Measurements from ENCODE around the gene RASA1.

DNA sequence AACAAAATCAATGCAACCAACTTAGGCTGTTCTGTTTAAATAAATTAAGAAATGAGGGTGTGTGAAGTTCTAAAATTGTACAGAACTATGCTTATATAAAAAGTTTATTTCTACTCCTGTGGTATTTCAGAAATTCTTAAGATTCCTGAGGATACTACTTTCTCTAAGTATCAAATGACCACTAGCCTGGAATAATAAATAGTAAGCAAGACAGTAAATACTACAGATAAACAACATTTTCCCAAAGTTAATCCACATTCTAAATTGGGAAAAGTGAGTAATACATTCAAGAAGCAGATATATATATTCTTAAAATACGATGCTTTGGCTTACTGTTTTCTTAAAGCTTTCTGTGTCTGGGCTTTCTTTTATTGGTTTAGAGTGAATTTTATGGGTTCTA, 115.5 kb downstream of the RASA1 start:
- TF ChIP-seq, protein P1, sequence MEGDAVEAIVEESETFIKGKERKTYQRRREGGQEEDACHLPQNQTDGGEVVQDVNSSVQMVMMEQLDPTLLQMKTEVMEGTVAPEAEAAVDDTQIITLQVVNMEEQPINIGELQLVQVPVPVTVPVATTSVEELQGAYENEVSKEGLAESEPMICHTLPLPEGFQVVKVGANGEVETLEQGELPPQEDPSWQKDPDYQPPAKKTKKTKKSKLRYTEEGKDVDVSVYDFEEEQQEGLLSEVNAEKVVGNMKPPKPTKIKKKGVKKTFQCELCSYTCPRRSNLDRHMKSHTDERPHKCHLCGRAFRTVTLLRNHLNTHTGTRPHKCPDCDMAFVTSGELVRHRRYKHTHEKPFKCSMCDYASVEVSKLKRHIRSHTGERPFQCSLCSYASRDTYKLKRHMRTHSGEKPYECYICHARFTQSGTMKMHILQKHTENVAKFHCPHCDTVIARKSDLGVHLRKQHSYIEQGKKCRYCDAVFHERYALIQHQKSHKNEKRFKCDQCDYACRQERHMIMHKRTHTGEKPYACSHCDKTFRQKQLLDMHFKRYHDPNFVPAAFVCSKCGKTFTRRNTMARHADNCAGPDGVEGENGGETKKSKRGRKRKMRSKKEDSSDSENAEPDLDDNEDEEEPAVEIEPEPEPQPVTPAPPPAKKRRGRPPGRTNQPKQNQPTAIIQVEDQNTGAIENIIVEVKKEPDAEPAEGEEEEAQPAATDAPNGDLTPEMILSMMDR (IDR thresholded peaks at IDR 0.05 in 8 of 11, conservative IDR thresholded peaks at IDR 0.05 in 3 of 11): no peak
- TF ChIP-seq POLR2AphosphoS5 (IDR thresholded peaks at IDR 0.05): no peak

Data from spleen (tissue), 7 donors.